NK-92 (cell line): Measurements from ENCODE around the gene RNU6-1.

Experiments
- DNase-seq: peaks from one replicate; lab custom pipeline; 2025; ENCODE audit not compliant: unreplicated experiment; lab: John Stamatoyannopoulos, UW

RNU6-1 gene

GRCh38 chr15:67822537-67823313 lies 17.1 kb downstream of the RNU6-1 start:
- DNase-seq = no peak

DNA sequence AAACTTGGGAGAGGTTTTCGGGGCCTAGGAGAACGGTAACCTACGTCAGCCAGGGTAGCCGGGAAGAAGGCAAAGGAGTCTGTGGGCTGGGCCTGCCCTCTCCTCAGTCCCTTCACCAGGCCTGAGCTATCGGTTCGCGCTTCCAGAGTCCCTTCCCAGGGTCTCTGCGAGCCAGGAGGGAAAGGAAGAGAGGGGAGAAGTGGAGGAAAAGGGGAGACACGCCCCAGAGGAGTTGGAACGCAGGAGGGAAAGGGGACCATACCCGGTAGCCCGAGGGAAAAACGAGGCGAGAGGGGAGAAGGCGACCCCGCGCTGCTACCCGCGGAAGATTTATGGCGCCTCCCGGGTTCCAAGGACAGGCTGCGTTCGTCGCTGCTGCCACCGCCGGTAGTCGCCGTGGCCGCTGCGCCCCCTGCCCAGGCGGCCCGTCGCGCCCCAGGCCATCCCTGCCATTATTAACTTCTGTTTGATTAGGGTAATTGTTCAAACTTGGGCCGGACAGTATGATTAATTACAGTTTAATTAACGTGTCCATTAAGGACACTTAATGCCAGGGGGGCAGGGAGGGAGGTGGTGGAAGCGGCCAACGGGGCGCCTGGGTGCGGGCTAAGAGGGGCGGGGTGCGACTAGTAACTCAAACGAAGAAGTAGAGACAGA lies 17.9 kb downstream of the RNU6-1 start:
- DNase-seq = no peak

- no peak for DNase-seq
These were observed 18.7 kb downstream of the RNU6-1 start for GRCh38 chr15:67820992-67821783.

DNA sequence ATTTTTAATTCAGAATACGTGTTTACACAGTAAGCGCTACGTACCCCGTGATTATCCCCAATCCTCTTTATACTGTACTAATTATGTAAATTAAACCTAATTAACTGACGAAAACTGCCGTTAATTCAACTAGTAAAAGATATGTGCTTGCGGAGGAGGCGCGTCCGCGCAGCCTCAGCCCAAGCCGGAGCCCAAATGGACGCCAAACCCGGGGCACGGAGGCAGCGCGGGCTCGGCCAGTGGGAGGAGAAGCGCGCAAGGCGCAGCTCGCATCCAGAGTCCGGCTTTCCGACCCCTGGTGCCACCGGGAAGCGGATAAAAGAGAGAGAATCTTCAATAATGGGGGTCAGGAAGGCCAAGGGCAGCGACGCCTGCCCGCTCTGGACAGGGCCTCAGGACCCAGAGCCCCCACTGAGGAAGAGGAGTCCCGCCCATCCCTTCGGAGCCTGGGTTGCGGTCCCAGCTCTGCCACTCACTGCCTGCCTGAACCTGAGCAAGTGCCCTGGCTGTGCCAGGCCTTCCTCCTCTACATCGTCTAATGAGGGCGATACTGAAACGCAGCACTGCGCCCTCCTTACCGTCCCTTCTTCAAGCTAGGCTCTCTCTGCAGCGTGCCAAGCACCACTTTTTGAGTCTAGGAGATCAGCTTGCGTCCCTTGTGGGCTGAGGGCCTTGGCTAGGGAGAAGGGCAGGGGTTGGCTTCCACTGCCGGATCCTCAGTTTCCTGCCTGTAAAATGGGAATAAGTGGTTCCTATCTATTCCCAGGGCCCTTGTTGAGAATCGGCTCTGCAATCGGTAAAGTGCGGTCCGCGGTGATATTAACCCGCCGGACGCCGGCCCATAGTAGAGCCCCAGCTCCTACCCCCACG lies 19.5 kb downstream of the RNU6-1 start:
- no peak for DNase-seq

- no peak for DNase-seq
These were observed 20.2 kb downstream of the RNU6-1 start for GRCh38 chr15:67819636-67820035.

GRCh38 chr15:67818464-67818863 lies 21.4 kb downstream of the RNU6-1 start:
- no peak for DNase-seq

- no peak for DNase-seq
These were observed 23.2 kb downstream of the RNU6-1 start for GRCh38 chr15:67816668-67817067.

DNA sequence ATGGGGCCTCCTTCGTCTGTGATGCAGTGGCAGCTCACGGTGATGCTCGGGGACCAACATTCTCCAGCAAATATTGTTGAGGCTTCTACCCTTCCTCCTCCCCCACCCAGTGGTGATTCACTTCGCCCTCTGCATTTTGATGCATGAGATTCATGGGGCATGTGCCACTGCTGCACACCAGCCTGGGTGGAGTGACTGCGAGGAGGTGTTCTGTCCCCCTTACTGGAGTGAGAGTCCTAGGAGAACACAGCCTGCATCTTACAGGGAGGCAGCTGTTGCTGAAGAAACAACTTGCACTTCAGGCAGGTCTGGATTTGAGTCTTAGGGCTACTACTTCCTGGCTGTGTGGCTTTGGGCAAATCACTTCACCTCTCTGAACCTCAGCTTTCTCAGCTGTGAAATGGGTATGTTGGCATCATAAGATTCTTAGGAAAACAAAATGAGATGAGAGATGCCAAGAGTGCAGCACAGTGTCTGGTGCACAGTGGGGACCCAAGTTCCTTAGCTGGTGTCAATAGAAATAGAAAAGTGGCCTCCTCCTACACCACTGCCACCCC lies 24.7 kb downstream of the RNU6-1 start:
- no peak for DNase-seq

DNA sequence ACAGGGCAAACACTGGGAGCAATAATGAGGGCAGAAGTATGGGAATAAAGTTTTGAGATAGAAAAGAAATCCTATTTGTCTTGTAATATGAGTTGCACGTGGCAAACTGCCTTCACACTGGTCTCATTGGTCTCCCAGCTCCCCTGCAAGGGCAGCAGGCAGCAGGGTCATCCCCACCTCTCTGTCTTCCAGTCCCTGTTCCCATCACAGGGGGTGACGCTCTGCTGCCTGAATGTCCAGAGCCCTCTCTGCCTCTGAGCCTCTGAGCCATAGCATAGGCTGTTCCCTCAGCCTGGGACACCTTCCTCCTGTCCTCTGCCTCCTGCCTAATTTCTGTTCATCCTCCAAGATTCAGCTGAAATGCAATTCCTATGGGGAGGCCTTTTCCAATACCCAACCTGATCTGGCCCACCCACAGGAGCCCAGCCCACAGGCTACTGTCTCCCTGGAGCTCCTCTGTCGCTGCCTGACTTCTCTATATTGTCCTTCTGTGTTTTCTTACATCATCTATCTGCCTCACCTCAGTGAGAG lies 26.7 kb downstream of the RNU6-1 start:
- DNase-seq = no peak

DNA sequence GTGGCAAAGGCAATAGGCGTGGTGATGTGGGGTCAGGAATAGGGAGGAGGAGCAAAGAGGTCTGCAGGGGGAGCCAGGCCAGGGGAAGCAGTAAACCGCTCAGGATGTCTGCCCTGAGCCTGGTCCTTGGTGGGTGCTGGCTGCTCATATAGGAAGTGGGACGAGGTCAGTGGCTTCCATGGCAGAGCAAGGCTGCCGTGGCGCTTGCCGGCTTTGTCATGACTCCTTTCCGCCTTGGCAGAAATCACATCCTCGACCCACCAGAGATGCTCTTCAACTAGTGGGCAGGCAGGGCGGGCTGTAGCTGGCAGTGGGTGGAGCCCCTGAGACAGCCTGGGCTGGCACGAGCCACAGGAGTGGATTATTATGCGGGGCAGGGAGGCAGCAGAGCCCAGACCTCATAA lies 27.6 kb downstream of the RNU6-1 start:
- no peak for DNase-seq

DNA sequence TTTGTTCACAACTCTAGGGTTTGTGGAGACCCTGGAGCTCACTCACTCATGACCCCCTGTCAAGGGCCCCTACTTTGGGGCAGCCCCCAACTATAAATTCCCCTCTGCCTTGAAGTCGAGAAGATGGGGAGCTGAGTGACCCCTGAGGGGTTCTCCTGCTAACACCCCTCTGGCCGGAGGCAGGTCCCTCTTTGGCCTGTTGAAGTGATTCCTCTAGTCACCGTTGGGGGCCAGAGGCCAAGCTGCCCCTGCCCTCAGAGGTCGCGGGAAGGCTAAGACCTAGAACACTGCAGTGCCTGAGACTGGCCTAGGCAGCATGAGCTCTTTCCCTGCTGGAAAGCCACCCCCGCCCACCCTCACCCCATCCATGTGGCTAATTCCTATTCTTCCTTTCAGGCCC lies 30.0 kb downstream of the RNU6-1 start:
- no peak for DNase-seq

GRCh38 chr15:67809441-67809840 lies 30.4 kb downstream of the RNU6-1 start:
- no peak for DNase-seq

GRCh38 chr15:67808821-67809220 lies 31.0 kb downstream of the RNU6-1 start:
- DNase-seq = no peak

DNA sequence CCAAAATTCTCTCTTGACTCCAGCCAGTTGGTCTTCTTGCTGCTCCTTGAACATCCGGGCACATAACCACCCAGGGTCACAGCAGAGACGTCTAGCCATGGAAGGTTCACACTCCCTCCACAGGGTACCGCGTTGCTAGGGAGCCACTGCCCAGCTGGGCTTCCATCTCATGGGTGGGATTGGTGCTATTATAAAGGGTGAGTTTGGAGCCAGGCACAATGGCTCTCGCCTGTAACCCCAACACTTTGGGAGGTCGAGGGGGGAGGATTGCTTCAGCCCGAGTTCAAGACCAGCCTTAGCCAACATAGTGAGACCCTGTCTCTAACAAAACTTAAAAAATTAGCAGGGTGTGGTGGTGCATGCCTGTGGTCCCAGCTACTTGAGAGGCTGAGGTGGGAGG lies 32.0 kb downstream of the RNU6-1 start:
- no peak for DNase-seq

GRCh38 chr15:67807141-67807540 lies 32.7 kb downstream of the RNU6-1 start:
- no peak for DNase-seq

GRCh38 chr15:67806536-67806935 lies 33.3 kb downstream of the RNU6-1 start:
- DNase-seq = no peak

DNA sequence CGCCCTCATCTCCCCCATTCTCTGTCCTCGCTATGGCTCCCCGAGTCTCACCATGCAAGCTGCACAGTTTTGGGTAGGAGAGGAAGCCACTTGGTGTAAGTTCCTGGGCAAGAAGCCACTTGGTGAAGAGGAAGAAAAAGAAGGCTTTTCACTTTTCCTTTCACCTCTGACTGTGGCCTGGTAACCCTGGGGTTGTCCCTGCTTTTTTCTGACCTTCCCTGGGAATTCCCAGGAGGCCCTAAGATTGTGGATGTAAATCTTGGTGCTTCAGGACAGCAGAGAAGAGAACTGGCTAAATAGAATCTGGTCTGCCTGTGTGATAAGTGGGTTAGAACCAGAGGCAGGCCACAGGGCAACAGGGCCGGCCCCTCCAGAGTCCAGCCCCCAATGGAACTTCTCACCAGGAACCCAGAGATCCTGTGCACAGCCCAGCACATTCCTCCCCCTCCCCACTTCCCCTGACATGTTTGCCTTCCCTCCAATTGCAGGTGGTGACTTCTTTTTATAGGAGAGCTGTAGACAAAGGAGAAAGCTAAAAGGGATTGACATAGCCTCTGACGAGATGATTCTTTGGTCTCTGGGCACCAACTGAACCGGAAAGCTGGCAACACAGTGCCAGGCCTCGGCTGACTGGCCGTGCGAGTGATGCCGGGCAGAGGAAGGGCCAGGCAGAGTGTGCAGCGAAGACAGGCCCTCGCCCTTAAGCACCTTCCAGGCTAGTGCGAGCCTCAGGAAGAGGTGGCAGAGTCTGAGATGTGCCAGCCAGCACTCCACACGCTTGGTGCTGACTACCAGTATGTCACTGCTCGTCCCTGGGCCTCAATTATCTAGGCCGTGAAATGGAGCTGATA lies 34.0 kb downstream of the RNU6-1 start:
- no peak for DNase-seq

DNA sequence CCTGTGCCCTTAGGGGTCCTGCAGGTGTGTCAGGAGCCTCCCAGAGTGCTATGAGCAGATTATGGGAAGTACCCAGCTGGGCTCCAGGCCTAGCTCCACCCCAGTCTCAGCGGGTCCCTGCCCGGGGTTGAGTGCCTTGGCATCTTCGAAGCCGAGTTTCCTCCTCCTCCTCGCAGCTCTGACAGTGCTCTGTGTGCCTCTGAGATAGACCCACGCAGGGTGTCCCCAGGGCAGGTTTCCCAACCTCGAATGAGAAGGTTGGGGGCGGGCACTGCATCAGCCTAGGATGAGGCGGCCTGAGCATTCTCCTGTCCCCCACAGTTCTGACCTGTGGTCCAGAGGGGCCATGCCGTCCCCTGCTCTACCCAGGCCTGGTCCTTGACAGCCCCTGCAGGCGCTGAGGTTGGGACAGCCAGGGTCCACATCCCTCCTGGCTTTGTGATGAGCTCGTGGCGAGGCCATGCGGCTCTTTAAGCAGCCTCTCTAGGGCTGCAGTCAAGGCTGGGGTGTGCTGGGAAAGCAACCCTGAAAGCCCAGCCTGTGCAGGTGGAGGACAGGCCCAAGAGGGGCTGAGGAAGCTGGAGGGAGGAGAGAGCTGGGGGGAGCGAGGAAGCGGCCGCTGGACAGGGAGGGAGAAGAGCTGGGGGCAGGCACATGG lies 34.7 kb downstream of the RNU6-1 start:
- no peak for DNase-seq
